Measurements from ENCODE around the gene PLCXD1.
"Not testable (repeated sequence)": the region's sequence is repeated elsewhere in the genome, so short reads cannot be mapped to it uniquely, and the experiment has no call there.

Gene PLCXD1

GRCh38 chrX:258291-259040, 22.7 kb upstream of the PLCXD1 start:
- H3K4me3 ChIP-seq (replicated peaks; ENCODE audit: low read depth, low read length), result no peak overlapping the region
- no peaks in the 10 kb centered on the region for H3K27me3 ChIP-seq (replicated peaks; ENCODE audit: control insufficient read depth, insufficient read depth, low read length)
- no peak for TF ChIP-seq CTCF (IDR thresholded peaks at IDR 0.05; ENCODE audit: insufficient read depth, low read length, poor library complexity, severe bottlenecking)
- no peak for DNase-seq (ENCODE audit: extremely low read depth, insufficient read length)
- no peaks in the 10 kb centered on the region for H3K36me3 ChIP-seq (ENCODE audit: control insufficient read depth, insufficient read depth, low read length)

- Histone ChIP-seq H3K27me3 (replicated peaks; ENCODE audit: control insufficient read depth, insufficient read depth, low read length) (no peaks in the 10 kb centered on the region), H3K36me3 (ENCODE audit: control insufficient read depth, insufficient read depth, low read length) (no peaks in the 10 kb centered on the region), H3K4me3 (replicated peaks; ENCODE audit: low read depth, low read length) (no peak overlapping the region)
- TF ChIP-seq CTCF (IDR thresholded peaks at IDR 0.05; ENCODE audit: insufficient read depth, low read length, poor library complexity, severe bottlenecking), result no peak
- no peak for DNase-seq (ENCODE audit: extremely low read depth, insufficient read length)
Observed at GRCh38 chrX:259692-260355, 21.4 kb upstream of the PLCXD1 start.

- H3K27me3 ChIP-seq (replicated peaks; ENCODE audit: control insufficient read depth, insufficient read depth, low read length), result no peaks in the 10 kb centered on the region
- DNase-seq (ENCODE audit: extremely low read depth, insufficient read length), result no peak
- no peak overlapping the region for H3K4me3 ChIP-seq (replicated peaks; ENCODE audit: low read depth, low read length)
- H3K36me3 ChIP-seq (ENCODE audit: control insufficient read depth, insufficient read depth, low read length), result no peaks in the 10 kb centered on the region
- TF ChIP-seq CTCF (IDR thresholded peaks at IDR 0.05; ENCODE audit: insufficient read depth, low read length, poor library complexity, severe bottlenecking), result no peak
Observed at GRCh38 chrX:261167-261918, 19.8 kb upstream of the PLCXD1 start.

GRCh38 chrX:261919-262352, 19.2 kb upstream of the PLCXD1 start:
- H3K27me3 ChIP-seq (replicated peaks; ENCODE audit: control insufficient read depth, insufficient read depth, low read length), result no peaks in the 10 kb centered on the region
- H3K36me3 ChIP-seq (ENCODE audit: control insufficient read depth, insufficient read depth, low read length), result no peaks in the 10 kb centered on the region
- no peak overlapping the region for H3K4me3 ChIP-seq (replicated peaks; ENCODE audit: low read depth, low read length)
- TF ChIP-seq CTCF (IDR thresholded peaks at IDR 0.05; ENCODE audit: insufficient read depth, low read length, poor library complexity, severe bottlenecking), result no peak
- no peak for DNase-seq (ENCODE audit: extremely low read depth, insufficient read length)

GRCh38 chrX:262381-262909, 18.7 kb upstream of the PLCXD1 start:
- no peaks in the 10 kb centered on the region for H3K27me3 ChIP-seq (replicated peaks; ENCODE audit: control insufficient read depth, insufficient read depth, low read length)
- no peaks in the 10 kb centered on the region for H3K36me3 ChIP-seq (ENCODE audit: control insufficient read depth, insufficient read depth, low read length)
- DNase-seq (ENCODE audit: extremely low read depth, insufficient read length), result no peak
- no peak overlapping the region for H3K4me3 ChIP-seq (replicated peaks; ENCODE audit: low read depth, low read length)
- no peak for TF ChIP-seq CTCF (IDR thresholded peaks at IDR 0.05; ENCODE audit: insufficient read depth, low read length, poor library complexity, severe bottlenecking)

GRCh38 chrX:264006-264405, 17.2 kb upstream of the PLCXD1 start:
- not testable (repeated sequence) for H3K27me3 ChIP-seq (replicated peaks; ENCODE audit: control insufficient read depth, insufficient read depth, low read length); H3K36me3 ChIP-seq (ENCODE audit: control insufficient read depth, insufficient read depth, low read length); H3K4me3 ChIP-seq (replicated peaks; ENCODE audit: low read depth, low read length); DNase-seq (ENCODE audit: extremely low read depth, insufficient read length)
